GM18520 (cell line): ENCODE data around the gene TDRD5.

Experiments
- ATAC-seq: cut with Tn5 transposase; IDR thresholded peaks from one replicate; pipeline ENCODE4 v1.9.1; 2021; ENCODE audit not compliant: unreplicated experiment

Gene TDRD5

GRCh38 chr1:179731643-179732042 is 140.0 kb downstream of the TDRD5 start:
- no peak for ATAC-seq
